Measurements from ENCODE around the gene TNS1. TPM values are rescaled to one million over a fixed set of nuclear protein-coding genes. Genes with fewer than 3 reads are reported as not detected.

TNS1 gene
- total and polyA plus RNA-seq, 8 donors: 38.5 to 166 (median 102) TPM

DNA sequence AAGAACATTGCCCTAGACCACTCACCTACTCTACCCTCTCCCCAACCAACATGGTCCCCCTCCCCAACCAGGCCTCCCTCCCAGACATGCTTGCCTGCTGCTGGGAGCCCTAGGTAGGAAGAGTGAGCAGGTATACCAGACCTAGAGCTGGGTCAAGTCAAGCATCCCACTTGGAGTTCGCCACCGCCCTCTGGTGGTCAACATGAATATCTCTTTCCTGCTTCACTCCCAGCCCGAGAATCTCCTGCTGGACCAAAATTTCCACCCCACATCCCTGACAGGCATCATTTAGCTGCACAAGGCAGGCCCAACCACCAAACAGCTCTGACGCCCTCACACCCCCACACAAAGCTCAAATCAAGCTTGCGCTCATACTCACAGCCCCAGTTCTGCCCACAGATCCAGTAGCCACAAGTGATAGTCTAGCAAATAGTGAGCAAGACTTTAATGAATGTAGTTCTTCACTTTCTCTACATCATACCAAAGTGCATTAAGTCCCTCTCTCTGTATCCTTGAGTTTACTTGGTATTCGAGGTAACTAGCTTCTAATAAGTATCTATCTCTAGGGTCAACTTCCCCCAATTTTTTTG, 116.0 kb downstream of the TNS1 start:
- FAIRE-seq: no peak
- H3K36me3 ChIP-seq: peaks cover 9 to 90% (median 54%) of the 10 kb centered on the region in 3 donors
- TF ChIP-seq, protein P1, sequence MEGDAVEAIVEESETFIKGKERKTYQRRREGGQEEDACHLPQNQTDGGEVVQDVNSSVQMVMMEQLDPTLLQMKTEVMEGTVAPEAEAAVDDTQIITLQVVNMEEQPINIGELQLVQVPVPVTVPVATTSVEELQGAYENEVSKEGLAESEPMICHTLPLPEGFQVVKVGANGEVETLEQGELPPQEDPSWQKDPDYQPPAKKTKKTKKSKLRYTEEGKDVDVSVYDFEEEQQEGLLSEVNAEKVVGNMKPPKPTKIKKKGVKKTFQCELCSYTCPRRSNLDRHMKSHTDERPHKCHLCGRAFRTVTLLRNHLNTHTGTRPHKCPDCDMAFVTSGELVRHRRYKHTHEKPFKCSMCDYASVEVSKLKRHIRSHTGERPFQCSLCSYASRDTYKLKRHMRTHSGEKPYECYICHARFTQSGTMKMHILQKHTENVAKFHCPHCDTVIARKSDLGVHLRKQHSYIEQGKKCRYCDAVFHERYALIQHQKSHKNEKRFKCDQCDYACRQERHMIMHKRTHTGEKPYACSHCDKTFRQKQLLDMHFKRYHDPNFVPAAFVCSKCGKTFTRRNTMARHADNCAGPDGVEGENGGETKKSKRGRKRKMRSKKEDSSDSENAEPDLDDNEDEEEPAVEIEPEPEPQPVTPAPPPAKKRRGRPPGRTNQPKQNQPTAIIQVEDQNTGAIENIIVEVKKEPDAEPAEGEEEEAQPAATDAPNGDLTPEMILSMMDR (IDR thresholded peaks at IDR 0.05): peak; percentile 58 to 67 (median 59)

DNA sequence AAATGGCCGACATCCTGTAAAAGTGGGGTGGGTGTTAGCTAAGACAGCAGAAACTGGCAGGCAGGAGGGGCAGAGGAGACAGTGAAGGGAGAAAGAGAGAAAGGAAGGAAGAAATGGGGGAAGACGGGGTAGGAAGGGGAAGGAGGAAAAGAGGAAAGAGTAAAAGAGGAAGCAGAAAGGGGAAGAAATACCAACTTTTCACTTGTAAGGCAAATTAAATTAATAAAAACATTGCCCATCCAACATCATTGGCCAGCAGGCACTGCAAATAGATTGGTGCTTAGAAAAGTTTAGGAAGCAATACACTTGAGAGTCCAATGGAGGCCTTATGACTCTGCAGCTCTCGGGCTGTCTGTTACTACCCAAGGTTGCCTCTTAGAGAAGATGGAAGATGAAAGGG, 116.7 kb downstream of the TNS1 start:
- DNase-seq (no peak), FAIRE-seq (no peak), ATAC-seq (no peak)
- no peaks in the 10 kb centered on the region for H3K9me3 ChIP-seq
- no peaks in the 10 kb centered on the region for H3K27me3 ChIP-seq
- peaks cover 9 to 90% (median 49%) of the 10 kb centered on the region in 3 donors for H3K36me3 ChIP-seq
- intact Hi-C loops (cut with DNase I): loop anchor here in 2 of 3 donors (5.0 kb wide), 2 partner anchors 94 to 96 kb away; no protein-coding TSS in a partner anchor
- WGBS, 2 donors: 90 to 99% methylated on average over 3 of the region's 3 CpGs
- H3K27ac ChIP-seq: no peak overlapping the region
- no peaks in the 10 kb centered on the region for H3K4me1 ChIP-seq
- TF ChIP-seq, protein P1 (IDR thresholded peaks at IDR 0.05): no peak
- no peak overlapping the region for H3K4me3 ChIP-seq

More for the DNA sequence above, 116.0 kb downstream of the TNS1 start:
- no peaks in the 10 kb centered on the region for H3K27me3 ChIP-seq
- no peak overlapping the region for H3K4me3 ChIP-seq
- no peak overlapping the region for H3K27ac ChIP-seq
- no peaks in the 10 kb centered on the region for H3K9me3 ChIP-seq
- DNase-seq (peak in 5 of 6 donors; percentile 52 to 85 (median 76)), ATAC-seq (peak; percentile 57 to 81 (median 76))
- no peaks in the 10 kb centered on the region for H3K4me1 ChIP-seq
- intact Hi-C loops (cut with DNase I): loop anchor here in 2 of 3 donors (5.0 kb wide), 2 partner anchors 95 kb away; no protein-coding TSS in a partner anchor
- WGBS, 2 donors: 27 to 30% methylated on average over 6 of the region's 6 CpGs

DNA sequence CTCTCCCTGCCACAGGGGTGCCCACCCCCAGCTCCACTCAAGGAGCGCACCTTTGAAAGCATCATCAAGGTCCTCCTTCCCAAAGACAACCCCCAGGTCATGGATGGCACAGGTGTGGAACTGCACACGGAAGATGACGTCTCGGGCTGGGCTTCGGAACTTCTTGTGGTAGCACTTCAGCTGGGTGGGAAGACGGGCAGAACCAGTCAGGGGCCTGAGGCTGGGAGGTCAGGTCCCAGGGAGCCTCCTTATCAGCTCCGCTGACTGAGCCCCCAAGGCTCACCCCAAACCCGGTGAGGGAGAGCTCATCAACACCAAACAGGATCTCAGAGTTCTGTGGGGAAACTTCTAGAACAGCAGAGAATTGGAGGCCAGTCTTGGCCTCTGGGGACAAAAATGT, 117.8 kb downstream of the TNS1 start:
- intact Hi-C loops (cut with DNase I): loop anchor here in 2 of 3 donors (5.0 kb wide), 2 partner anchors 93 to 97 kb away; no protein-coding TSS in a partner anchor
- FAIRE-seq (no peak), ATAC-seq (no peak), DNase-seq (no peak)
- Histone ChIP-seq H3K4me1 (no peaks in the 10 kb centered on the region), H3K27ac (no peak overlapping the region), H3K36me3 (peaks cover 9 to 89% (median 46%) of the 10 kb centered on the region in 3 donors), H3K27me3 (no peaks in the 10 kb centered on the region), H3K9me3 (no peaks in the 10 kb centered on the region), H3K4me3 (no peak overlapping the region)
- TF ChIP-seq, protein P1 (IDR thresholded peaks at IDR 0.05): no peak
- 92 to 95% methylated on average over 8 of the region's 8 CpGs for WGBS, 2 donors

DNA sequence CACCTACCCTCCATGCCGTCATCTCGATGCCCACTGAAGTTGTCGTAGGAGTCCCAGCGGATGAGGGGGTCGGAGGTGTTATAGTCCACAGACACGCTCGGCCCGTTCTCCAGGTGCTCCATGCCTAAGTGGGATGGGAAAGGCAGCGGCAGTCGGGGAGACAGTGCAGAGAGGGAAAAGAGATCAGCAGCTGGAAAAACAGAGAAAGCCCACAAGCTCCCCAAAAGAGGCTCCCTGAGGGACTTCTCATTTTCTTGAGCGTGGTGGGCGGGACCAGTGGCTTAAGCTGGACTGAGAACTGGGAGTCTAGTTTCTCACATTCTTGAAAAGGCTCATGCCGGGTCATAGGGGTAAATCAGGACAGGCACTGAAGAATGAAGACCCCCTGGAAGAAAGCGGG, 121.9 kb downstream of the TNS1 start:
- ATAC-seq: no peak
- Histone ChIP-seq H3K9me3 (no peaks in the 10 kb centered on the region), H3K4me1 (no peaks in the 10 kb centered on the region), H3K4me3 (no peak overlapping the region), H3K36me3 (peaks cover 9 to 96% (median 40%) of the 10 kb centered on the region in 3 donors), H3K27ac (no peak overlapping the region), H3K27me3 (no peaks in the 10 kb centered on the region)
- FAIRE-seq: no peak
- DNase-seq: no peak
- intact Hi-C loops (cut with DNase I): no loop called here
- WGBS, 2 donors: 84% methylated on average over 14 of the region's 14 CpGs
- TF ChIP-seq, protein P1 (IDR thresholded peaks at IDR 0.05): no peak

DNA sequence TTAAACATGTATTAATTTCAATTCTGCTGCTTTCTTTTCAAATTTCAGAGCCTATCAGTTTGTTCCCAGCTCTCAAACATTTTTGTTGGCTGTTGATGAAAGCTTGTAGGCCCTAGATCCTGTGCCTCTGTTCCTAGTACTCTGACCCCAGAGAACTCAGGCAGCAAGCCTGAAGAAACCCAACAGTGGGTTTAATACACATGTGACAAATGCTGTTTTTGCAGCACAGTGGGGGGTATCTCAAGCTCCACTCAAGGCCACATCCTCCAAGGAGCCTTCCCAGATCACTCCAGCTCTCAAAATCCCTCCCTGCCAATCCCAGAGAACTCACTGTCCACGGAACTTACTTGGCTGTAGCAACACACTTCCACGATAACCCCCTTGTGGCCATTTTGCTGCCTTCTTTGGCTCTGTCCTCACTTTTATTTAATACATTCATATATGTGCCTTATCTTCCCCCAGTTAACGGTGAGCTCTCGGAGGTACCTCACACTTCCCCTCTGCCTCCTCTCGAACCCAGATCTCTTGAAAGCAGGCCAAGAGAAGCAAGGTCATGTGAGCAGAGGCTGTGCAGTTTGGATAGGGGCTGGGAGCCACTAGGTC, 122.4 kb downstream of the TNS1 start:
- Histone ChIP-seq H3K4me3 (no peak overlapping the region), H3K36me3 (peaks cover 6 to 94% (median 35%) of the 10 kb centered on the region in 3 donors), H3K4me1 (no peaks in the 10 kb centered on the region), H3K27ac (no peak overlapping the region), H3K27me3 (no peaks in the 10 kb centered on the region), H3K9me3 (no peaks in the 10 kb centered on the region)
- FAIRE-seq: no peak
- DNase-seq: no peak
- TF ChIP-seq, protein P1 (IDR thresholded peaks at IDR 0.05): no peak
- intact Hi-C loops (cut with DNase I): no loop called here
- no peak for ATAC-seq
- 83 to 89% methylated on average over 5 of the region's 5 CpGs for WGBS, 2 donors

Measured in pancreas (tissue), 10 donors.